ENCODE results near the gene FBXO42. TPM values are rescaled to one million over a fixed set of nuclear protein-coding genes. Genes with fewer than 3 reads are reported as not detected.
"Not testable (repeated sequence)": the region's sequence is repeated elsewhere in the genome, so short reads cannot be mapped to it uniquely, and the experiment has no call there.

The FBXO42 gene
- total and polyA plus RNA-seq, 2 experiments from 2014 or later: 28.6 to 40.8 TPM

DNA sequence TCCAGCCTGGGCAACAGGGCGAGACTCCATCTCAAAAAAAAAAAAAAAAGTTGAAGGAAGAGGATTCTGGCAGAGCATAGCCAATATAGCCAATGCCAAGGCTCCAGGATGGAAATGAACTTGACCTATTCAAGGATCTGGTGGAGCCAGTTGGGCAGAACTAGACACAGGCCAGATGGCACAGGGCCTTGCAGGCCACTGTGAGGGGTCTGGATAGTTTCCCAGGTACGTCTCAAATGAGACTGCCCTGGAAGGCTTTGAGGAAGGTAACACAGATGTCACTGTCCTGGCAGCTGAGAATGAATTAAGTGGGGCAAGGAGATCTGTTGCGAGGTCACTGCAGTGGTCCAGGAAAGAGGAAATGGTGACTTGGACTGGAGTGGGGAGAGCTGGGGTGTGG, 127.8 kb downstream of the FBXO42 start:
- no peak for DNase-seq (ENCODE audit: low read depth in 1 of 2, low spot score in 1 of 2)
- Histone ChIP-seq H3K27ac (no peak overlapping the region), H3K36me3 (no peaks in the 10 kb centered on the region), H3K4me3 (no peak overlapping the region), H3K9me3 (ENCODE audit: low read depth) (no peaks in the 10 kb centered on the region), H3K4me1 (ENCODE audit: low read depth) (no peaks in the 10 kb centered on the region), H3K27me3 (peaks cover 66% of the 10 kb centered on the region)
- TF ChIP-seq, protein P1, sequence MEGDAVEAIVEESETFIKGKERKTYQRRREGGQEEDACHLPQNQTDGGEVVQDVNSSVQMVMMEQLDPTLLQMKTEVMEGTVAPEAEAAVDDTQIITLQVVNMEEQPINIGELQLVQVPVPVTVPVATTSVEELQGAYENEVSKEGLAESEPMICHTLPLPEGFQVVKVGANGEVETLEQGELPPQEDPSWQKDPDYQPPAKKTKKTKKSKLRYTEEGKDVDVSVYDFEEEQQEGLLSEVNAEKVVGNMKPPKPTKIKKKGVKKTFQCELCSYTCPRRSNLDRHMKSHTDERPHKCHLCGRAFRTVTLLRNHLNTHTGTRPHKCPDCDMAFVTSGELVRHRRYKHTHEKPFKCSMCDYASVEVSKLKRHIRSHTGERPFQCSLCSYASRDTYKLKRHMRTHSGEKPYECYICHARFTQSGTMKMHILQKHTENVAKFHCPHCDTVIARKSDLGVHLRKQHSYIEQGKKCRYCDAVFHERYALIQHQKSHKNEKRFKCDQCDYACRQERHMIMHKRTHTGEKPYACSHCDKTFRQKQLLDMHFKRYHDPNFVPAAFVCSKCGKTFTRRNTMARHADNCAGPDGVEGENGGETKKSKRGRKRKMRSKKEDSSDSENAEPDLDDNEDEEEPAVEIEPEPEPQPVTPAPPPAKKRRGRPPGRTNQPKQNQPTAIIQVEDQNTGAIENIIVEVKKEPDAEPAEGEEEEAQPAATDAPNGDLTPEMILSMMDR (IDR thresholded peaks at IDR 0.05; ENCODE audit: low read depth, low read length): no peak

DNA sequence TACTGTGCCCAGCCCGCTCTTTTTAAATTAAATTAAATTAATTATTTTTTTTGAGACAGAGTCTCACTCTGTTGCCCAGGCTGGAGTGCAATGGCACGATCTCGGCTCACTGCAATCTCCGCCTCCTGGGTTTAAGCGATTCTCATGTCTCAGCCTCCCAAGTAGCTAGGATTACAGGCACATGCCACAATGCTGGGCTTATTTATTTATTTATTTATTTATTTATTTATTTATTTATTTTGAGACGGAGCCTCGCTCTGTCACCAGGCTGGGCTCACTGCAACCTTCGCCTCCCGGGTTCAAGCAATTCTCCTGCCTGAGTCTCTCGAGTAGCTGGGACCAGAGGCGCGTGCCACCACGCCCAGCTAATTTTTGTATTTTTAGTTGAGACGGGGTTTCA, 129.6 kb downstream of the FBXO42 start:
- peaks cover 53% of the 10 kb centered on the region for H3K27me3 ChIP-seq
- not testable (repeated sequence) for H3K4me1 ChIP-seq (ENCODE audit: low read depth); H3K4me3 ChIP-seq; H3K36me3 ChIP-seq; H3K9me3 ChIP-seq (ENCODE audit: low read depth); H3K27ac ChIP-seq; DNase-seq (ENCODE audit: low read depth in 1 of 2, low spot score in 1 of 2)

DNA sequence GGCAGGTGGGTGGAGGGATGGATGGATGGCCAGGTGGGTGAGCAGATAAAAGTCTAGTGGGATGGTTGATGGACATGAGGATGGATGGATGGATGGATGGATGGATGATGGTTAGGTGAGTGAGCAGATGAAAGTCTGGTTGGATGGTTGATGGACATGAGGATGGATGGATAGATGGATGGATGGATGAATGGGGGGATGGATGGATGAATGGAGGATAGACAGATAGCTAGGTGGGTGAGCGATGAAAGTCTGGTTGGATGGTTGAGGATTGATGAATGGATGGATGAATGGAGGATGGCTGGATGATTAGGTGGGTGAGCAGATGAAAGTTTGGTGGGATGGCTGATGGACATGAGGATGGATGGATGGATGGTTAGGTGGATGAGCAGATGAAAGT, 130.8 kb downstream of the FBXO42 start:
- peaks cover 44% of the 10 kb centered on the region for H3K27me3 ChIP-seq
- H3K9me3 ChIP-seq (ENCODE audit: low read depth): no peaks in the 10 kb centered on the region
- no peak for DNase-seq (ENCODE audit: low read depth in 1 of 2, low spot score in 1 of 2)
- no peak overlapping the region for H3K27ac ChIP-seq
- no peaks in the 10 kb centered on the region for H3K4me1 ChIP-seq (ENCODE audit: low read depth)
- TF ChIP-seq, protein P1 (IDR thresholded peaks at IDR 0.05; ENCODE audit: low read depth, low read length): no peak
- H3K36me3 ChIP-seq: no peaks in the 10 kb centered on the region
- H3K4me3 ChIP-seq: no peak overlapping the region

DNA sequence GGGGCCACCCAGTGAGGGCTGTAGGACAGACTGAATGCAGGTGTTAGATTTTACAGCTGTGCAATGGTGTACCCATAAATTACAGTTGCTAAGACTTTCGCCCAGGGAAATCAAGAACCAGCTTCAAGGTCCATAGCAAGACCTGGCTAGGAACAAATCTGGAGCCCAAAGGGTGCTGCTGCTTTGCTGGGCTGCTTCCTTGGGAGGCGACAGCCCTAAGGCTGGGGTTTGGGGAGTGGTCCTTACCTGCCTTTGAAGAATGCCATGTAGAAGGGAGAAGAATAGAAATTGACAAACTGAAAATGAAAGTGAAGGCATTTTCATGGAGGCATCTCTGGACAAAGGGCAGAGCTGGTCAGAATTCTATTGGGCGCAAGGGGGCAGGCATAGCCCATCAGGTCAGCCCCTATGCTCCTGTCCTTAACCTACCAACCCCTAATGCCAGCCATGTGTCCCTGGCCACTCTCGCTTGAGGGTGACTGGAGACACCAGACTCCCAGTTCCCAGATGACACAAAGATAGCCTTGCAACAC, 132.2 kb downstream of the FBXO42 start:
- Histone ChIP-seq H3K4me3 (no peak overlapping the region), H3K4me1 (ENCODE audit: low read depth) (no peaks in the 10 kb centered on the region), H3K27ac (no peak overlapping the region), H3K36me3 (no peaks in the 10 kb centered on the region), H3K9me3 (ENCODE audit: low read depth) (no peaks in the 10 kb centered on the region), H3K27me3 (peaks cover 30% of the 10 kb centered on the region)
- TF ChIP-seq, protein P1 (IDR thresholded peaks at IDR 0.05; ENCODE audit: low read depth, low read length): no peak
- no peak for DNase-seq (ENCODE audit: low read depth in 1 of 2, low spot score in 1 of 2)

DNA sequence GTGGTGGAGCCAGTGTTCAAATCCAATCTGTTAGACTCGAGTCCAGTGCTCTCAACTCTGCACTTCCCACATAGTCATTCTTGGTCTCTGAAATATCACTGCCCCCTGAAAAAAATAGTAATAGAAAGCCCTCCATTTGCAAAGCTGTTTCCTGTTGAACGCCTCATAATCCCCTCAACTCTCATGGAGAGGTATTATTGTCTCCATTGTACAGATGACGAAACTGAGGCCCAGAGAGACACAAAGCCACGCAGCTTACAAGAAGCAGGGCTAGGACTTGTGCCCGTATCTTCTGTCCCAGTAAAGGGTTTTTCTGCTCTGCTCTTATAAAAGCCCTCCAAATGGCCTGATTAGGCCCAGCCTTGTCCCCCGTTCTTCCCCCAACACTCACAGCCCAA, 133.6 kb downstream of the FBXO42 start:
- H3K4me1 ChIP-seq (ENCODE audit: low read depth): no peaks in the 10 kb centered on the region
- H3K9me3 ChIP-seq (ENCODE audit: low read depth): no peaks in the 10 kb centered on the region
- TF ChIP-seq, protein P1 (IDR thresholded peaks at IDR 0.05; ENCODE audit: low read depth, low read length): no peak
- peaks cover 18% of the 10 kb centered on the region for H3K27me3 ChIP-seq
- H3K4me3 ChIP-seq: no peak overlapping the region
- no peak for DNase-seq (ENCODE audit: low read depth in 1 of 2, low spot score in 1 of 2)
- H3K27ac ChIP-seq: no peak overlapping the region
- no peaks in the 10 kb centered on the region for H3K36me3 ChIP-seq

DNA sequence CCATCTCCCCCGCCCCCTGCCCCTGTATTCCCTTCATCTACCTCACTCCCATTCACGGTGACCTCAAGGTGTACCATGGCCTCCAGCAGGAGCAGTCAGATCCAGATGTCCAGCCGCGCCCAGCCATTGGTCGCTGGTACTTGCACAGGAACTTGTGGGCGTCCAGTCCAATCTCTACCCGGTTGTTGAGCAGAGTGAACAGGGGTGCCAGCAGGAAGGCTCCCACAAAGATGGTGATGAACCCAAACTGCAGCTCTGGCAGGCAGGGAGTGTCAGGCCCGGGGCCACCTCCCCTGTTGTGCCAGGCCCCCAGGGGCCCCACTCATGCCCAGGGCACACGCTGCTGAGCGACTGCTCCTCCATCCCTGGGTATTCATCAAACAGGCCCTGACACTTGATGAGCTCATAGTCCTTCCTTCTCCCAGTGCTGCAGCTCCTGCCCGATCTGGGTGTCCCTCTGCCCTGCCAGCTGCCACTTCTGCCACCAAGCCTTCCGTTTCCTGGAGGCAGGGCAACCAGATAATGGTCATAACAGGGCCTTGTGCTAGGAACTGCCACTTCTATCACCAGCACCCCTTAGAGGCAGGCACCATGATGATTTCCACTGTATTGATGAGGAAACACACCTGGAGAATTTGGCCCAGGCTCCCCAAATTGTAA, 134.1 kb downstream of the FBXO42 start:
- Histone ChIP-seq H3K27ac (no peak overlapping the region), H3K4me3 (no peak overlapping the region), H3K9me3 (ENCODE audit: low read depth) (no peaks in the 10 kb centered on the region), H3K36me3 (no peaks in the 10 kb centered on the region), H3K4me1 (ENCODE audit: low read depth) (no peaks in the 10 kb centered on the region), H3K27me3 (peaks cover 13% of the 10 kb centered on the region)
- no peak for DNase-seq (ENCODE audit: low read depth in 1 of 2, low spot score in 1 of 2)
- TF ChIP-seq, protein P1 (IDR thresholded peaks at IDR 0.05; ENCODE audit: low read depth, low read length): no peak

Measured in cardiac muscle cell (in vitro differentiated cells and primary cell).